Measurements from ENCODE around the gene FICD.

DNA sequence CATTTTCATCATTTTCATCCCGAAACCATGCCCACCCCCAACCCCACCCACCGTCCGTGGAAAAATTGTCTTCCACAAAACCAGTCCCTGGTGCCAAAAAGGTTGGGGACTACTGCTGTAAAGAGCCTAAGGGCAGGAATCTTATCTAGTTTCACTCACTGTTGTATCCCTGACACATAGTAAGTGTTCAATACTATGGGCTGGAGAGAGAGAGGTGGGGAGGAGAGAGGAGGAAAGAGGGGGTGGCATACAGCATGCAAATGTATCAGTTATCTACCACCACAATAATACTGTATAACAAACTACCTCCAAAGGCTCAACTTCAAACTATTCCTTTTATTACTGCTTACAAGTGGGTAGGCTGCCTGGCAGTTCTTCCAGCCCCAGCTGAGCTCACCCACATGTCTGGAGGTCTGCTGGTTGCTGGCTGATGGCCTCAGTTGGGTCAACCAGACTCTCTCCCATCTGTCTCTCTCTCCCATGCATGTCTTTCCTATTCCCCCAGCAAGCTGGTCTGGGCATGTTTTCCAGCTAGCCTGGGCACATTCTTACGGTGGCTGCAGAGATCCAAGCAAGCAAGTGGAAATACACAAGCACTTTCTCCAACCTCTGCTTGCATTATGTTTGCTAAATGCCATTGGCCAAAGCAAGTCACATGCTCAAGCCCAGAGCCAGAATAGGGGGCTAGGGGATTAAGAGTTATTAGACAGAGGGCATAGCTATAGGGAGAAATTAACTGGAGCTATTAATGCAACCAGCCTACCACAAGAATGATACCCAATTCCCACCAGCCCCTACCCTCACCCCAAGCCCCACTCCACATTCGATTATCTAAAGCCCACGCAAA lies 31.6 kb upstream of the FICD start:
- no peak for TF ChIP-seq COPS2 (conservative IDR thresholded peaks at IDR 0.05)
- TF ChIP-seq, protein P1, sequence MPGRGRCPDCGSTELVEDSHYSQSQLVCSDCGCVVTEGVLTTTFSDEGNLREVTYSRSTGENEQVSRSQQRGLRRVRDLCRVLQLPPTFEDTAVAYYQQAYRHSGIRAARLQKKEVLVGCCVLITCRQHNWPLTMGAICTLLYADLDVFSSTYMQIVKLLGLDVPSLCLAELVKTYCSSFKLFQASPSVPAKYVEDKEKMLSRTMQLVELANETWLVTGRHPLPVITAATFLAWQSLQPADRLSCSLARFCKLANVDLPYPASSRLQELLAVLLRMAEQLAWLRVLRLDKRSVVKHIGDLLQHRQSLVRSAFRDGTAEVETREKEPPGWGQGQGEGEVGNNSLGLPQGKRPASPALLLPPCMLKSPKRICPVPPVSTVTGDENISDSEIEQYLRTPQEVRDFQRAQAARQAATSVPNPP (IDR thresholded peaks at IDR 0.05; ENCODE audit: borderline replicate concordance, insufficient read depth, insufficient read length): no peak
- TF ChIP-seq TCF7 (IDR thresholded peaks at IDR 0.05; ENCODE audit: borderline replicate concordance): no peak
- no peak for TF ChIP-seq NR2C2 (CRISPR knock-in tag; IDR thresholded peaks at IDR 0.05)
- TF ChIP-seq NR2C2 (tag; IDR thresholded peaks at IDR 0.05): no peak
- TF ChIP-seq, protein P2, sequence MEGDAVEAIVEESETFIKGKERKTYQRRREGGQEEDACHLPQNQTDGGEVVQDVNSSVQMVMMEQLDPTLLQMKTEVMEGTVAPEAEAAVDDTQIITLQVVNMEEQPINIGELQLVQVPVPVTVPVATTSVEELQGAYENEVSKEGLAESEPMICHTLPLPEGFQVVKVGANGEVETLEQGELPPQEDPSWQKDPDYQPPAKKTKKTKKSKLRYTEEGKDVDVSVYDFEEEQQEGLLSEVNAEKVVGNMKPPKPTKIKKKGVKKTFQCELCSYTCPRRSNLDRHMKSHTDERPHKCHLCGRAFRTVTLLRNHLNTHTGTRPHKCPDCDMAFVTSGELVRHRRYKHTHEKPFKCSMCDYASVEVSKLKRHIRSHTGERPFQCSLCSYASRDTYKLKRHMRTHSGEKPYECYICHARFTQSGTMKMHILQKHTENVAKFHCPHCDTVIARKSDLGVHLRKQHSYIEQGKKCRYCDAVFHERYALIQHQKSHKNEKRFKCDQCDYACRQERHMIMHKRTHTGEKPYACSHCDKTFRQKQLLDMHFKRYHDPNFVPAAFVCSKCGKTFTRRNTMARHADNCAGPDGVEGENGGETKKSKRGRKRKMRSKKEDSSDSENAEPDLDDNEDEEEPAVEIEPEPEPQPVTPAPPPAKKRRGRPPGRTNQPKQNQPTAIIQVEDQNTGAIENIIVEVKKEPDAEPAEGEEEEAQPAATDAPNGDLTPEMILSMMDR (IDR thresholded peaks at IDR 0.05 in 2 of 3, conservative IDR thresholded peaks at IDR 0.05 in 1 of 3; ENCODE audit: insufficient read depth in 2 of 3, low read depth in 1 of 3, low read length in 3 of 3): no peak
- no peak for TF ChIP-seq YBX1 (IDR thresholded peaks at IDR 0.05)
- TF ChIP-seq JUND (IDR thresholded peaks at IDR 0.05; ENCODE audit: borderline replicate concordance, low read depth, low read length): no peak
- no peak for TF ChIP-seq JUND (tag; IDR thresholded peaks at IDR 0.05; ENCODE audit: borderline replicate concordance, low read depth, low read length)
- no peak for TF ChIP-seq MTA1 (IDR thresholded peaks at IDR 0.05; ENCODE audit: borderline replicate concordance)
- no peak for TF ChIP-seq KLF13 (tag; IDR thresholded peaks at IDR 0.05; ENCODE audit: borderline replicate concordance, low read depth)
- TF ChIP-seq CBX3 (IDR thresholded peaks at IDR 0.05; ENCODE audit: borderline replicate concordance in 1 of 2, low read length in 2 of 2): no peak
- TF ChIP-seq, protein P3, sequence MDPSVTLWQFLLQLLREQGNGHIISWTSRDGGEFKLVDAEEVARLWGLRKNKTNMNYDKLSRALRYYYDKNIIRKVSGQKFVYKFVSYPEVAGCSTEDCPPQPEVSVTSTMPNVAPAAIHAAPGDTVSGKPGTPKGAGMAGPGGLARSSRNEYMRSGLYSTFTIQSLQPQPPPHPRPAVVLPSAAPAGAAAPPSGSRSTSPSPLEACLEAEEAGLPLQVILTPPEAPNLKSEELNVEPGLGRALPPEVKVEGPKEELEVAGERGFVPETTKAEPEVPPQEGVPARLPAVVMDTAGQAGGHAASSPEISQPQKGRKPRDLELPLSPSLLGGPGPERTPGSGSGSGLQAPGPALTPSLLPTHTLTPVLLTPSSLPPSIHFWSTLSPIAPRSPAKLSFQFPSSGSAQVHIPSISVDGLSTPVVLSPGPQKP (CRISPR knock-in tag; IDR thresholded peaks at IDR 0.05): no peak
- TF ChIP-seq, protein P4, sequence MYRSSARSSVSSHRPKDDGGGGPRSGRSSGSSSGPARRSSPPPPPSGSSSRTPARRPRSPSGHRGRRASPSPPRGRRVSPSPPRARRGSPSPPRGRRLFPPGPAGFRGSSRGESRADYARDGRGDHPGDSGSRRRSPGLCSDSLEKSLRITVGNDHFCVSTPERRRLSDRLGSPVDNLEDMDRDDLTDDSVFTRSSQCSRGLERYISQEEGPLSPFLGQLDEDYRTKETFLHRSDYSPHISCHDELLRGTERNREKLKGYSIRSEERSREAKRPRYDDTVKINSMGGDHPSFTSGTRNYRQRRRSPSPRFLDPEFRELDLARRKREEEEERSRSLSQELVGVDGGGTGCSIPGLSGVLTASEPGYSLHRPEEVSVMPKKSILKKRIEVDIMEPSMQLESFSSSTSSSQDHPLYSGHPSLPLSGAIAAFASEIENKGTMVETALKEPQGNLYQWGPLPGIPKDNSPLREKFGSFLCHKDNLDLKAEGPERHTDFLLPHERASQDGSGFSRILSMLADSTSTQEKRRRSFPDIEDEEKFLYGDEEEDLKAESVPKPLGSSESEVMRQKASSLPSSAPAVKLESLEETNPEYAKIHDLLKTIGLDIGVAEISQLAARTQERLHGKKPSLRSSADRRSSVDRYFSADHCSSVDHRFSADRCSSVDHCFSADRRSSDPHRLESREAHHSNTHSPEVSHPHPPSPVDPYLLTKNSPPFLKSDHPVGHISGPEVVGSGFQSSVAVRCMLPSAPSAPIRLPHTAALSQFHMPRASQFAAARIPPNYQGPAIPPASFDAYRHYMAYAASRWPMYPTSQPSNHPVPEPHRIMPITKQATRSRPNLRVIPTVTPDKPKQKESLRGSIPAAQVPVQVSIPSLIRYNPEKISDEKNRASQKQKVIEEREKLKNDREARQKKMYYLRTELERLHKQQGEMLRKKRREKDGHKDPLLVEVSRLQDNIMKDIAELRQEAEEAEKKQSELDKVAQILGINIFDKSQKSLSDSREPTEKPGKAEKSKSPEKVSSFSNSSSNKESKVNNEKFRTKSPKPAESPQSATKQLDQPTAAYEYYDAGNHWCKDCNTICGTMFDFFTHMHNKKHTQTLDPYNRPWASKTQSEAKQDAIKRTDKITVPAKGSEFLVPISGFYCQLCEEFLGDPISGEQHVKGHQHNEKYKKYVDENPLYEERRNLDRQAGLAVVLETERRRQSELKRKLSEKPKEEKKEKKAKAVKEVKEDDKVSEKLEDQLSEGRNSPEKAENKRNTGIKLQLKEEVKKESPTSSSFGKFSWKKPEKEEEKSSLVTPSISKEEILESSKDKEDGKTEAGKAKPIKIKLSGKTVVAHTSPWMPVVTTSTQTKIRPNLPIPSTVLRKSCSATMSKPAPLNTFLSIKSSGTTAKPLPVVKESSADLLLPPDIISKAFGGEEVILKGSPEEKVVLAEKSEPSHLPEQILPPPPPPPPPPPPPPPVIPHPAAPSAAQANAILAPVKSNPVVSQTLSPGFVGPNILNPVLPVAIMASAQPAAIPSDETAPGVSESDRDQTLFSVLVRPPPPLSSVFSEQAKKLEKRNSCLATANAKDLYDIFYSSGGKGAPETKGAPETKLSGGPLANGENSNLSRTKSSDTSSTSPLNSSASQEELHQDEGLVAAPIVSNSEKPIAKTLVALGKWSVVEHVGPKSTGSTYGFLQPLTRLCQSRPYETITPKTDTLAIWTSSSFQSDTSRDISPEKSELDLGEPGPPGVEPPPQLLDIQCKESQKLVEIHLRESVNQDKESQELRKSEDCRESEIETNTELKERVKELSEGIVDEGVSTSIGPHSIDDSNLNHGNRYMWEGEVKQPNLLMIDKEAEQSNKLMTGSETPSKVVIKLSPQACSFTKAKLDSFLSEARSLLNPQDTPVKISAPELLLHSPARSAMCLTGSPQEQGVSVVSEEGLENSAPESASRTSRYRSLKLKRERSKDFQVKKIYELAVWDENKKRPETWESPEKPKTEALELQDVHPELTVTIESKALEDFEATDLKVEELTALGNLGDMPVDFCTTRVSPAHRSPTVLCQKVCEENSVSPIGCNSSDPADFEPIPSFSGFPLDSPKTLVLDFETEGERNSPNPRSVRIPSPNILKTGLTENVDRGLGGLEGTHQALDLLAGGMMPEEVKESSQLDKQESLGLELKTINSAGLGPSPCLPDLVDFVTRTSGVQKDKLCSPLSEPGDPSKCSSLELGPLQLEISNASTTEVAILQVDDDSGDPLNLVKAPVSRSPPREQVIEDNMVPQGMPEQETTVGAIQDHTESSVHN (IDR thresholded peaks at IDR 0.05; ENCODE audit: borderline replicate concordance in 1 of 2, low read depth in 1 of 2): no peak
- TF ChIP-seq EP300 (IDR thresholded peaks at IDR 0.05; ENCODE audit: low read length): no peak
- TF ChIP-seq POLR2AphosphoS5 (IDR thresholded peaks at IDR 0.05; ENCODE audit: control insufficient read depth, insufficient read depth, low read depth, low read length): no peak

Data from K562 (cell line).